ENCODE results near the gene MDH1. TPM values are rescaled to one million over a fixed set of nuclear protein-coding genes. Genes with fewer than 3 reads are reported as not detected.
A peak's percentile ranks its signal among the peaks of the same experiment; 100 is the strongest.

Gene MDH1
- total RNA-seq, 2 experiments from 2014 or later: 190 to 222 TPM

GRCh38 chr2:63591566-63592175 is 2.9 kb downstream of the MDH1 start:
- Histone ChIP-seq H3K4me2 (ENCODE audit: low read length) (peak overlapping the region; percentile 90), H3K27ac (ENCODE audit: low read depth, low read length, poor library complexity, severe bottlenecking) (peak overlapping the region; percentile 66), H2AFZ (ENCODE audit: low read length) (no peak overlapping the region), H3K9me3 (ENCODE audit: low read length) (no peaks in the 10 kb centered on the region), H3K79me2 (ENCODE audit: insufficient read depth, low read depth, low read length) (peaks cover 92% of the 10 kb centered on the region), H3K4me1 (ENCODE audit: insufficient read depth, low read length, poor library complexity, severe bottlenecking) (peaks cover 32% of the 10 kb centered on the region), H3K9me2 (ENCODE audit: insufficient read depth, low read length) (no peaks in the 10 kb centered on the region), H3K36me3 (ENCODE audit: insufficient read depth, low read length) (peaks cover 54% of the 10 kb centered on the region), H3K4me3 (ENCODE audit: low read depth, low read length, poor library complexity, severe bottlenecking) (peak overlapping the region; percentile 97), H4K20me1 (ENCODE audit: insufficient read depth, low read length) (peaks cover 22% of the 10 kb centered on the region)
- CTCF ChIA-PET (ENCODE audit: unreplicated experiment): no interaction called here
- intact Hi-C loops (cut with micrococcal nuclease; ENCODE audit: unreplicated experiment): no loop called here
- POLR2A ChIA-PET: interaction anchor here (1.3 to 1.7 kb wide), 2 partner anchors 8 to 250 kb away, joined by 3 to 7 read pairs; partner anchors contain the start of gene UGP2
- no peak for TF ChIP-seq EZH2phosphoT487 (IDR thresholded peaks at IDR 0.05; ENCODE audit: borderline replicate concordance, low read depth, low read length)
- no TSS peak for BruUV-seq (replicated peaks)
- no peak for DNase-seq (ENCODE audit: low spot score)

GRCh38 chr2:63594660-63595059 is 5.9 kb downstream of the MDH1 start:
- no peaks in the 10 kb centered on the region for H3K9me3 ChIP-seq (ENCODE audit: low read length)
- H3K9me2 ChIP-seq (ENCODE audit: insufficient read depth, low read length): no peaks in the 10 kb centered on the region
- no TSS peak for BruUV-seq (replicated peaks)
- no peak overlapping the region for H2AFZ ChIP-seq (ENCODE audit: low read length)
- TF ChIP-seq EZH2phosphoT487 (IDR thresholded peaks at IDR 0.05; ENCODE audit: borderline replicate concordance, low read depth, low read length): no peak
- peak; percentile 38; the same call in 1 of the 2 replicates for TF ChIP-seq CTCF (conservative IDR thresholded peaks at IDR 0.05; ENCODE audit: low read length)
- peaks cover 79% of the 10 kb centered on the region for H3K79me2 ChIP-seq (ENCODE audit: insufficient read depth, low read depth, low read length)
- H3K4me3 ChIP-seq (ENCODE audit: low read depth, low read length, poor library complexity, severe bottlenecking): no peak overlapping the region
- peaks cover 19% of the 10 kb centered on the region for H4K20me1 ChIP-seq (ENCODE audit: insufficient read depth, low read length)
- H3K27ac ChIP-seq (ENCODE audit: low read depth, low read length, poor library complexity, severe bottlenecking): no peak overlapping the region
- H3K4me1 ChIP-seq (ENCODE audit: insufficient read depth, low read length, poor library complexity, severe bottlenecking): peaks cover 25% of the 10 kb centered on the region
- intact Hi-C loops (cut with micrococcal nuclease; ENCODE audit: unreplicated experiment): no loop called here
- H3K36me3 ChIP-seq (ENCODE audit: insufficient read depth, low read length): peaks cover 78% of the 10 kb centered on the region
- CTCF ChIA-PET (ENCODE audit: unreplicated experiment): interaction anchor here (0.8 kb wide), 1 partner anchor 25 kb away, joined by 3 read pairs; no protein-coding TSS in a partner anchor
- DNase-seq (ENCODE audit: low spot score): no peak
- POLR2A ChIA-PET: no interaction called here
- H3K4me2 ChIP-seq (ENCODE audit: low read length): no peak overlapping the region

GRCh38 chr2:63596401-63596883 is 7.7 kb downstream of the MDH1 start:
- DNase-seq (ENCODE audit: low spot score): no peak
- ChIA-PET POLR2A (interaction anchor here (0.9 to 1.1 kb wide), 2 partner anchors 10 to 11 kb away, joined by 3 to 4 read pairs; no protein-coding TSS in a partner anchor), CTCF (ENCODE audit: unreplicated experiment) (no interaction called here)
- Histone ChIP-seq H3K9me3 (ENCODE audit: low read length) (no peaks in the 10 kb centered on the region), H3K9me2 (ENCODE audit: insufficient read depth, low read length) (no peaks in the 10 kb centered on the region), H3K4me2 (ENCODE audit: low read length) (no peak overlapping the region), H3K4me1 (ENCODE audit: insufficient read depth, low read length, poor library complexity, severe bottlenecking) (peaks cover 7% of the 10 kb centered on the region), H3K36me3 (ENCODE audit: insufficient read depth, low read length) (peaks cover 92% of the 10 kb centered on the region), H2AFZ (ENCODE audit: low read length) (no peak overlapping the region), H3K4me3 (ENCODE audit: low read depth, low read length, poor library complexity, severe bottlenecking) (no peak overlapping the region), H4K20me1 (ENCODE audit: insufficient read depth, low read length) (peaks cover 4% of the 10 kb centered on the region; the same call in 1 of the 2 replicates), H3K79me2 (ENCODE audit: insufficient read depth, low read depth, low read length) (peaks cover 62% of the 10 kb centered on the region), H3K27ac (ENCODE audit: low read depth, low read length, poor library complexity, severe bottlenecking) (no peak overlapping the region)
- intact Hi-C loops (cut with micrococcal nuclease; ENCODE audit: unreplicated experiment): no loop called here
- BruUV-seq (replicated peaks): no TSS peak
- TF ChIP-seq CTCF (conservative IDR thresholded peaks at IDR 0.05; ENCODE audit: low read length): no peak
- TF ChIP-seq EZH2phosphoT487 (IDR thresholded peaks at IDR 0.05; ENCODE audit: borderline replicate concordance, low read depth, low read length): no peak
